C4-2B (cell line): ENCODE measurements around the gene RPS27.

Experiments
- H3K27ac ChIP-seq: fragments of 450-650 bp; 2 replicates; pipeline ENCODE4 v1.5.1; 2017
- CTCF ChIP-seq: fragments of 450-650 bp; conservative IDR thresholded peaks from 2 replicates; pipeline ENCODE4 v1.5.1; 2017; ENCODE audit warnings: mild to moderate bottlenecking
- ZFX ChIP-seq: fragments of 450-650 bp; IDR thresholded peaks from 2 replicates; pipeline ENCODE4 v1.6.1; 2017

The RPS27 gene

GRCh38 chr1:153984123-153984894, 6.3 kb upstream of the RPS27 start:
- no peak for TF ChIP-seq CTCF
- TF ChIP-seq ZFX, result no peak
- no peak overlapping the region for H3K27ac ChIP-seq

DNA sequence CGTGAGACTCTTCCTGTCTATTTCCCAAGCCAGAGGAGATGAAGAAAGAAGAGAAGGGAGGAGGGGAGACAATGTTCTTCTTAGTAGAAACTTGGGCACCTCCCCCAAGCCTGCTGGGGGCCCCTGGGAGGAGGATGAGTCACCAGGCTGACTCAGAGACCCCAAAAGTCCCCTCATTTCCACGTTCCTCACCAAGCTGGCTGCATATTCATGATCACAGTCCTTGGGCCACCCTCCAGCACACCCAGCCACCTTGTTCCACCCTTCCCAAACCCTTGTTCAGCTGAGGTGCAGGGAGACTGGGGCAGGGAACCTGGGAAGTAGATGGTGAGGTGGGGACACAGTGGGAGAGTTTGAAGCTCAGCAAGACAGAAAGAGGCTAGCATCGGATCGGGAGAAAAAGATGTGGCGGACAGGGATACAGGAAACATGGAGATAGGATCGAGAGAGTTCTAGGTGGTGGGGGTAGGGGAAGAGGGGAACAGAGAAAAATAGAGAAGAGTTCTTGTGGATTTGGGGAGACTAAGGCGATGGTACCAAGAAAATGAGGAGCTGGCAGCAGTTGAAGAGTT, 5.1 kb upstream of the RPS27 start:
- TF ChIP-seq ZFX (no peak), CTCF (no peak)
- peak overlapping the region; percentile 77 for H3K27ac ChIP-seq

- peak within 1 kb of the TSS; percentile 77 for H3K27ac ChIP-seq
- no peak for TF ChIP-seq CTCF
- TF ChIP-seq ZFX, result no peak
Measured at GRCh38 chr1:153985941-153986761, 4.4 kb upstream of the RPS27 start, which contains the start of gene RAB13. Gene RAB13, minus strand, starts transcription at chr1:153986339. Its CDS starts 103 bp downstream, at chr1:153986236.

DNA sequence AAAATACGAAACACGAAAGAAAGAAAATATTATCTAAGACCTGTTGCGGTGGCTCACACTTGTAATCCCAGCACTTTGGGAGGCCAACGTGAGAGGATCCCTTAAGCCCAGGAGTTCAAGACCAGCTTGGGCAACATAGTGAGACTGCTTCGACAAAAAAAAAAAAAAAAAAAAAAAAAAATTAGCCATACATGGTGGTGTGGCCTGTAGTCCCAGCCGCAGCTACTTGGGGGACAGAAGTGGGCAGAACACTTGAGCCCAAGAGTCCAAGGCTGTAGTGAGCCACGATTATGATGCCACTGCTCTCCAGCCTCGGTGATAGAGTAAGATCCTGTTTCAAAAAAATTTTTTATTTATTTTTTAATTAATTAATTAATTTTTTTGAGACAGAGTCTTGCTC, 2.9 kb upstream of the RPS27 start:
- peak overlapping the region; percentile 77; the same call in 1 of the 2 replicates for H3K27ac ChIP-seq
- TF ChIP-seq CTCF (no peak), ZFX (no peak)

GRCh38 chr1:153991151-153991630, 629 bp downstream of the RPS27 start:
- TF ChIP-seq ZFX (no peak), CTCF (no peak)
- H3K27ac ChIP-seq, result peak overlapping the region; percentile 94

DNA sequence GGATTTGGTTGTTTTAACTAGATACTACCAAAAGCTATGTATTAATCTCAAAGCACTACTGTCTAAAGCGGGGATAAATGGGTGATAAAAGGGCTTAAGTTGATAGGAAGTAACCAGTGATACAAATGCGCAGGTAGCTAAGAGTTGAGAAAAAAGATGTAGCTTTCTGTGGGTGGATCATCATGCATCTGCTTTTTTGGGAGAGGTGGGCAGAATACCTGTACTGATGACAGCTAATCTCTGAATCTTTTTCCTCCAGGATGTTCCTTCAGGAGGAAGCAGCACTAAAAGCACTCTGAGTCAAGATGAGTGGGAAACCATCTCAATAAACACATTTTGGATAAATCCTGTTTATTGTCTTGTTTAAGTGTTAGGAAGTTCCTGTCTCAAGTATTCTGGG, 1.2 kb downstream of the RPS27 start:
- H3K27ac ChIP-seq, result no peak overlapping the region
- no peak for TF ChIP-seq ZFX
- TF ChIP-seq CTCF, result no peak
